ENCODE measurements around the gene CFAP47.
"Not testable (repeated sequence)": the region's sequence is repeated elsewhere in the genome, so short reads cannot be mapped to it uniquely, and the experiment has no call there.

Gene CFAP47

DNA sequence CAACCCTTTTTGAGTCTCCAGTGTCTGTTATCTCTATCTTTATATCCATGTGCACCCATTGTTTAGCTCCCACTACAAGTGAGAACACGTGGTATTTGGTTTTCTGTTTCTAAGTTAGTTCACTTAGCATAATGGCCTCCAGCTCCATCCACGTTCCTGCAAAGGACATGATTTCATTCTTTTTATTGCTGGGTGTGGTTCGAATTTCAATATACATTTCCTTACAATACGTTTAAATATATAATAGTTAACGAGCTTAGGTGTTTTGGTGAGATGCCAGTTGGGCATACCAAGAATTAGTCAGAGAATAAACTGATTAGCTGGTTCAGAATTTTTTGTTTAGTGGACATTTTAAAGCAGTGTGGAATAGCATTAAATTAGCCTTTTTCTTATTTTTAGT is 196.7 kb downstream of the CFAP47 start:
- no peak overlapping the region for H3K4me3 ChIP-seq (ENCODE audit: low read length)
- no peak for DNase-seq (ENCODE audit: low read depth)
- TF ChIP-seq CTCF (conservative IDR thresholded peaks at IDR 0.05; ENCODE audit: low read depth, low read length) = no peak

DNA sequence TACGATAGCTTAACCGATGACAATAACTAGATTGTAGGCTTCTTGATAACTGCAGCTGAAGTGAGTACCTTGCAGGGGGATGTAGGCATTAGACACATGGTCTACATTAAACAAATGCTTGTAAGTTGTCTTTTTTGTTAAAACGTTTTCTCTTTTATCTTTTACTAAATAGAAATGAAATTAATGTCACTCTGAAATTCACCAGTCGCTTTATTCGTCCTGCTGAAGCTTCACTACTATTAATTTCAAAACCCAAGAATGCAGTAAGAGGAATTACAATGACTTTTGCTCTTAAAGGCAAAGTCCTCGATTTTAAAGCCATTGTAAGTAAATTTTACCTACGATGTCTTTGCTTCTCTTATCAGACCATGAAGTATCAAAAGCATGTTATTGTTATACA is 239.7 kb downstream of the CFAP47 start:
- no peak for TF ChIP-seq CTCF (conservative IDR thresholded peaks at IDR 0.05; ENCODE audit: low read depth, low read length)
- no peak for DNase-seq (ENCODE audit: low read depth)
- H3K4me3 ChIP-seq (ENCODE audit: low read length) = no peak overlapping the region

DNA sequence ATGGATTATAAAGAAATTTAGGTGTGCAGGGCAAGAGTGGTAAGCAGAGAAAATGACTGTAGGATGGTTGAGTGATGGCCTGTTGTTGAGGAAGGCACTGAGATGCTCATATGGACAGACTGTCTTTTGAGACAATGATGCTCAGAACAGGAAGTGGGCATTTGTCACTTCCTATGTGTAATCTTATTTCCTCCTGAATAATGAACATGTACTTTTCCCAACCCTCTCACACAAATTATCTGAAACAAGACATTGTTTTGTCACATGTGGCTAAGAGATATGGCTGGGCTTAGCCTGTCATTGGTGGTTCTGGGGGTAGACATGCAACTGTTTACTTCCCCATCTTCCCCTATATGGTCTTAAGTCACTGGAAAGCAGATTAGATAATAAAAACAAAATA is 240.5 kb downstream of the CFAP47 start:
- no peak for DNase-seq (ENCODE audit: low read depth)
- no peak for TF ChIP-seq CTCF (conservative IDR thresholded peaks at IDR 0.05; ENCODE audit: low read depth, low read length)
- no peak overlapping the region for H3K4me3 ChIP-seq (ENCODE audit: low read length)

GRCh38 chrX:36198575-36198974 is 279.0 kb downstream of the CFAP47 start:
- H3K4me3 ChIP-seq (ENCODE audit: low read length) = no peak overlapping the region
- DNase-seq (ENCODE audit: low read depth) = no peak
- no peak for TF ChIP-seq CTCF (conservative IDR thresholded peaks at IDR 0.05; ENCODE audit: low read depth, low read length)

- DNase-seq (ENCODE audit: low read depth) = no peak
- TF ChIP-seq CTCF (conservative IDR thresholded peaks at IDR 0.05; ENCODE audit: low read depth, low read length) = no peak
- no peak overlapping the region for H3K4me3 ChIP-seq (ENCODE audit: low read length)
These were observed 280.4 kb downstream of the CFAP47 start for GRCh38 chrX:36199928-36200327.

DNA sequence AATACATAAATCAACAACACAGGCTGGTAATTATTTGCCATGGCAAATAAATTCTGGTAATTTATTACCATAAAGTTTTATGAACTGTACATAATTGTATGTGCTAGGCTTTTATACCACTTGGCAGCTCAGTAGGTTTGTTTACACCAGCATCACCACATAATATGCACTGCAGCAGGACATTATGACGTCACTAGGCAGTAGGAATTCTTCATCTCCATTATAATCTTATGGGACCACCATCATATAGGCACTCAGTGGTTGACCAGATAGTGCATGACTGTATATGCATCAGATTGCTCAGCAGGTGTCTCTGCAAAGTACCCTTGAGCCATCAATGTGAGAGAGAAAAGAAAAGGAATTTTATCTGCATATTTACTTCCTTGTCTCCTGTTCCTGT is 295.4 kb downstream of the CFAP47 start:
- no peak overlapping the region for H3K4me3 ChIP-seq (ENCODE audit: low read length)
- no peak for TF ChIP-seq CTCF (conservative IDR thresholded peaks at IDR 0.05; ENCODE audit: low read depth, low read length)
- no peak for DNase-seq (ENCODE audit: low read depth)

GRCh38 chrX:36218801-36219200 is 299.3 kb downstream of the CFAP47 start:
- H3K4me3 ChIP-seq (ENCODE audit: low read length) = no peak overlapping the region
- TF ChIP-seq CTCF (conservative IDR thresholded peaks at IDR 0.05; ENCODE audit: low read depth, low read length) = no peak
- no peak for DNase-seq (ENCODE audit: low read depth)

- not testable (repeated sequence) for DNase-seq (ENCODE audit: low read depth)
These were observed 315.4 kb downstream of the CFAP47 start for GRCh38 chrX:36234840-36235528.

More at GRCh38 chrX:36234840-36235528, 315.4 kb downstream of the CFAP47 start:
- H3K4me3 ChIP-seq (ENCODE audit: low read length) = not testable (repeated sequence)

Data from retinal pigment epithelial cell (primary cell).